Calu3 (cell line): ENCODE results near the gene FGF19. TPM values are rescaled to one million over a fixed set of nuclear protein-coding genes. Genes with fewer than 3 reads are reported as not detected.

Source experiments
- BruUV-seq: library from RNA; stranded (reverse); fragments of 400-500 nt; replicated peaks from 2 replicates; lab custom pipeline; 2021; lab: Mats Ljungman, UMichigan
- CTCF ChIA-PET: fragments of 300-600 bp; sonication (Branson Sonifier 250); formaldehyde crosslinking; loops from one replicate; lab custom pipeline; 2022; ENCODE audit warnings: antibody characterized with exemption; lab: Charles Lee
- DNase-seq: peaks from one replicate; pipeline ENCODE4 v3.0.0; 2022
- H3K27ac Mint-ChIP-seq: one replicate; pipeline ENCODE4 v1.8.0; 2022; ENCODE audit warnings: mixed read lengths; ENCODE audit not compliant: unreplicated experiment
- H3K27me3 Mint-ChIP-seq: one replicate; pipeline ENCODE4 v1.8.0; 2022; ENCODE audit warnings: mixed read lengths; ENCODE audit not compliant: unreplicated experiment
- H3K36me3 Mint-ChIP-seq: one replicate; pipeline ENCODE4 v1.8.0; 2022; ENCODE audit warnings: mild to moderate bottlenecking, moderate library complexity, mixed read lengths; ENCODE audit not compliant: insufficient read depth, unreplicated experiment
- H3K4me1 Mint-ChIP-seq: one replicate; pipeline ENCODE4 v1.8.0; 2022; ENCODE audit warnings: mild to moderate bottlenecking, low read depth, mixed read lengths; ENCODE audit not compliant: unreplicated experiment
- H3K4me3 Mint-ChIP-seq: one replicate; pipeline ENCODE4 v1.8.0; 2022; ENCODE audit warnings: mild to moderate bottlenecking, low read depth, moderate library complexity, mixed read lengths; ENCODE audit not compliant: unreplicated experiment
- H3K9me3 Mint-ChIP-seq: one replicate; pipeline ENCODE4 v1.8.0; 2022; ENCODE audit warnings: low read depth, mixed read lengths; ENCODE audit not compliant: unreplicated experiment
- CTCF ChIP-seq: fragments of 200-600 bp; IDR thresholded peaks from one replicate; pipeline ENCODE4 v1.8.0; 2022; ENCODE audit warnings: antibody characterized with exemption; ENCODE audit not compliant: unreplicated experiment
- intact Hi-C: fragments of 100-400 bp; cut with micrococcal nuclease; formaldehyde crosslinking; loops from one replicate; pipeline ENCODE4 v1.10.0; 2022; ENCODE audit not compliant: unreplicated experiment
- total RNA-seq: library from RNA; stranded (reverse); gene quantifications from 2 replicates; pipeline ENCODE4 v1.2.3, GENCODE V29; 2022

Gene FGF19
- total RNA-seq, 1 experiment from 2014 or later = 1.4 TPM

DNA sequence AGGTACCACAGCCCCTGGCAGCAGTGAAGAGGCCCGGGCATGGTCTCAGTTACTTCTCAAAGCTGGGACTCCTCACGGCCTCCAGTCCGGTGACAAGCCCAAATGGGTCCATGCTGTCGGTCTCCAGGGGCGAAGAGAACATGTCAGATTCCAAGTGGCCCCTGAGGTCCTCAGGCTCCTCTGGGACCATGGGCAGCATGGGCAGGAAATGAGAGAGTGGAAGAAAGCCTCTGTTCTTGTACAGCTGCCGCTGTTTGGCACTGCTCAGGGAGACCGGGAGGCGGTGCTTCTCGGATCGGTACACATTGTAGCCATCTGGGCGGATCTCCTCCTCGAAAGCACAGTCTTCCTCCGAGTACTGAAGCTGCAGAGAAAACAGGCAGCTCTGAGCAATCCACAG, 4.6 kb downstream of the FGF19 start:
- BruUV-seq = no TSS peak
- H3K27me3 Mint-ChIP-seq = peaks cover 12% of the 10 kb centered on the region
- H3K9me3 Mint-ChIP-seq = no peaks in the 10 kb centered on the region
- DNase-seq = no peak
- H3K4me3 Mint-ChIP-seq = no peak overlapping the region
- H3K36me3 Mint-ChIP-seq = peaks cover 3% of the 10 kb centered on the region
- intact Hi-C loops = no loop called here
- no peak overlapping the region for H3K27ac Mint-ChIP-seq
- H3K4me1 Mint-ChIP-seq = peaks cover 23% of the 10 kb centered on the region
- TF ChIP-seq CTCF = no peak
- CTCF ChIA-PET = no interaction called here

DNA sequence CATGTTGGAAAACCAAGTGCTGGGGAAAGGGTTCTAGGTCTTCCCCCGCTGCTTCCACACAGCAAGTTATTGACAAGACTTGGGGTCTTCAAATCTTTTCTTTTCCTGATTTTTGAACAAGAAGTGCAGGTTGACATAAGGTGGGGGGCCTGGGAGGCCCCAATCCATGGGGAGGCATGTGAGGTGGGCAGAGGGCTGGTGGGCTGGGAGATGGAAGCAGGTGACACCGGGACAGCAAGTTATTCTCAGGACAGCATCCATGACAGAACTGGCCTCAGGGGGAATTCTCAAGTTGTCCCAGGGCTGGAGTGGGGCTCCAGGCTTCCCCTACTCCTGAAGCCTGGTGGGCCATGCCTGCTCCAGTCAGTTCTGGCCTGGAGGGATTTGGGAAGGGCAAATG, 5.5 kb downstream of the FGF19 start:
- Mint-ChIP-seq H3K9me3 (no peaks in the 10 kb centered on the region), H3K27ac (no peak overlapping the region), H3K36me3 (peaks cover 3% of the 10 kb centered on the region), H3K4me3 (no peak overlapping the region), H3K4me1 (peaks cover 23% of the 10 kb centered on the region), H3K27me3 (peaks cover 8% of the 10 kb centered on the region)
- DNase-seq = no peak
- TF ChIP-seq CTCF = no peak
- no TSS peak for BruUV-seq
- CTCF ChIA-PET = no interaction called here
- intact Hi-C loops = no loop called here

DNA sequence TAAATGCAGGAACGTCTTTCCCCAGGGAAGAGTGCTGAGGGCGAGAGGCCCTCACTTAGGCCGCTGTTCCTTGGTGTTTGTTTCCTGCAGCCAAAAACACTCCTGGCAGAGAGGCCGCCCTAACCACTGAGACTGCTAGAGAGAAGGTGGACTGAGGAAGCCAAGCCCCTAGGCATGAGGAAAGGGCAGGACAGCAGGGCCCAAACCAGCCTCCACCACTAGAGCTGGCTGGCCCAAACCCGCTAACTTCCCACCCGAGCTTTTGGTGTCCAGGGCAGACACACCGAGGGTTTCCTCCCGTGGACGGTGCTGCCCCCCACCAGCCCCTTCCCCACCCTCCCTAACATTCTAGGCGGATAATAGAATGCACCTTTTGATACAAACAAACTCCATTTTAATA, 6.0 kb downstream of the FGF19 start:
- no peaks in the 10 kb centered on the region for H3K9me3 Mint-ChIP-seq
- intact Hi-C loops = no loop called here
- H3K4me1 Mint-ChIP-seq = peaks cover 23% of the 10 kb centered on the region
- H3K36me3 Mint-ChIP-seq = peaks cover 3% of the 10 kb centered on the region
- CTCF ChIA-PET = no interaction called here
- no peak for DNase-seq
- no peak overlapping the region for H3K4me3 Mint-ChIP-seq
- no peak for TF ChIP-seq CTCF
- H3K27me3 Mint-ChIP-seq = peaks cover 3% of the 10 kb centered on the region
- no TSS peak for BruUV-seq
- no peak overlapping the region for H3K27ac Mint-ChIP-seq

DNA sequence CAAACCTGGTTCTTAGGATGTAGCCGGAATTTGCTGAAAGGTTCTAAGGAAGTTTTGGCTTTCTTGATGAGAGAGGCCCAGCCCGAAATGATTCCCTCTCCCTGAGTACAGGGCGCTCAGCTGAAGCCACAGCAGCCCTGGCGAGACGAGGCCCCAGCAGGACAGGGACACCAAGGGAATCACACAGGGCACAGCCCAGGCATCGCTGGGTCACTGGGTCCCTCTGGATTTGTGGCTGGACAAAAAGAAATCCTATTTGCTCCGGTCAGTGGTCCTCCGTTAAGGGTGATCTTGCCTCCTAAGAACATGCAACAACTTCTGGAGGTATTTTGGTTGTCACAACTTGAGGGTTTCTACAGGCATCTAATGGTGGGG, 6.4 kb downstream of the FGF19 start:
- Mint-ChIP-seq H3K4me1 (peaks cover 23% of the 10 kb centered on the region), H3K27ac (no peak overlapping the region), H3K27me3 (no peaks in the 10 kb centered on the region), H3K36me3 (peaks cover 3% of the 10 kb centered on the region), H3K9me3 (peaks cover 2% of the 10 kb centered on the region), H3K4me3 (no peak overlapping the region)
- no peak for DNase-seq
- intact Hi-C loops = no loop called here
- no peak for TF ChIP-seq CTCF
- no TSS peak for BruUV-seq
- CTCF ChIA-PET = no interaction called here
